ENCODE results near the gene LRP1. TPM values are rescaled to one million over a fixed set of nuclear protein-coding genes. Genes with fewer than 3 reads are reported as not detected.

Gene LRP1
- total RNA-seq, 1 donor from 2014 or later = 369 TPM

- peaks cover 2% of the 10 kb centered on the region for H3K27me3 Mint-ChIP-seq (ENCODE audit: low read depth, unreplicated experiment)
- peaks cover 5% of the 10 kb centered on the region for H4K20me1 ChIP-seq (ENCODE audit: insufficient read depth, low read length)
- H3K4me1 Mint-ChIP-seq (ENCODE audit: low read depth, unreplicated experiment) = peaks cover 2% of the 10 kb centered on the region
- no peak overlapping the region for H3K9ac ChIP-seq (ENCODE audit: low read length)
- no peak overlapping the region for H3K4me3 ChIP-seq (ENCODE audit: insufficient read depth, low read depth, low read length)
- H3K4me1 ChIP-seq (ENCODE audit: insufficient read depth, low read length) = peaks cover 28% of the 10 kb centered on the region
- no peak for FAIRE-seq
- no peaks in the 10 kb centered on the region for H3K36me3 ChIP-seq (ENCODE audit: insufficient read depth, low read length)
- H3K4me3 Mint-ChIP-seq (ENCODE audit: unreplicated experiment) = no peak overlapping the region
- peaks cover 6% of the 10 kb centered on the region for H3K36me3 Mint-ChIP-seq (ENCODE audit: low read depth, unreplicated experiment)
- H3K4me2 ChIP-seq (ENCODE audit: low read length) = no peak overlapping the region
- no peak for TF ChIP-seq CTCF (IDR thresholded peaks at IDR 0.05; ENCODE audit: insufficient read depth, low read depth, low read length)
- no peak for TF ChIP-seq EZH2 (IDR thresholded peaks at IDR 0.05; ENCODE audit: insufficient read depth, low read length)
- no peak overlapping the region for H3K27ac Mint-ChIP-seq (ENCODE audit: unreplicated experiment)
- H3K27ac ChIP-seq (ENCODE audit: low read depth, low read length) = no peak overlapping the region
- H3K9me3 ChIP-seq (ENCODE audit: insufficient read depth, low read depth, low read length) = no peaks in the 10 kb centered on the region
- H3K9me3 Mint-ChIP-seq (ENCODE audit: unreplicated experiment) = no peaks in the 10 kb centered on the region
- no peak for DNase-seq (ENCODE audit: low read depth)
- no peaks in the 10 kb centered on the region for H3K27me3 ChIP-seq (ENCODE audit: insufficient read depth, low read length)
- H2AFZ ChIP-seq (ENCODE audit: low read depth, low read length) = no peak overlapping the region
- H3K79me2 ChIP-seq (ENCODE audit: insufficient read depth, low read length) = no peaks in the 10 kb centered on the region
Measured at GRCh38 chr12:57107456-57108155, 20.7 kb upstream of the LRP1 start.

DNA sequence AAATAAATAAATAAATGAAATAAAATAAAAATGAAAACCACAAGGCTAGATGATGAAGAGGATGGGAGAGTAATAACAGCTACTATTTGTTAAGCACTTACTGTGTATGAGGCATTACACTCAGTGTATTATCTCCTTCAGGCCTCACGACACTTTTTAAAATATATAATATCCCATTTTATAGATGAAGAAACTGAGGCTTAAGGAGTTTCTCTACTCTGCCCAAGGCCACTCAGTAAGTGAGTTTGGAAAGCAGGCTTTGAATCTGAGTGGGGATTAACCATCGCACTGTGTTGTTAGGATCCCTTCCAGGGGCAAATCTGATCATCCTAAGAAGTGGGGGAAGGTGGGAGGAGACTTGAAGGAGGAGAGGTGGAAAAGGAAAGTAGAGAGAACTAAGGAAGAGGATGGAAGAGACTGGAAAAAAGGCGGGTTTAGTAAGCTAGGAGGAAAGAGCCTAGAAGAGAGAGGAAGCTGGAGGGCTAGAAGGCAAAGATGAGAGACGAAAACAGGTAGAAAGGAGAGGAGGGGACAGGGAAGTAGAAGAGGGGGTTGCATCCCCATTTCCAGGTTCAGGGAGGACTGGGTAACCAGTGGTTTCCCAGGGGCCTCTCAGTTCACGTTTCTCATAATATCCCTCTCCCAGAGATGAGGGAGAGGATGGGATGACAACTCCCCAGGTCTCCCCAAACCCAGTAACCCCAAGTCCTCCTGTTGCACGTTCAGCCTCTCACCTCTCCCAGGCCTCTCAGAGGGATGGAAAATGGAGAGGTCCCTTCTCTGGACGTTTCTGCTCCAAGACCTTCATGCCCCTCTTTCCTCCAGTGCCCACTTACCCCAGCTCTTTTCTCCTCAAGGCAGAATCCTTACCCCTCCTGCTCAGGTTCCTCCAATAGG, 18.8 kb upstream of the LRP1 start:
- Histone ChIP-seq H2AFZ (ENCODE audit: low read depth, low read length) (peak overlapping the region; percentile 76), H3K4me3 (ENCODE audit: insufficient read depth, low read depth, low read length) (peak overlapping the region; percentile 63), H3K36me3 (ENCODE audit: insufficient read depth, low read length) (no peaks in the 10 kb centered on the region), H3K79me2 (ENCODE audit: insufficient read depth, low read length) (no peaks in the 10 kb centered on the region), H3K27ac (ENCODE audit: low read depth, low read length) (no peak overlapping the region), H3K9me3 (ENCODE audit: insufficient read depth, low read depth, low read length) (no peaks in the 10 kb centered on the region), H3K4me2 (ENCODE audit: low read length) (peak overlapping the region; percentile 90), H3K4me1 (ENCODE audit: insufficient read depth, low read length) (peaks cover 29% of the 10 kb centered on the region), H3K27me3 (ENCODE audit: insufficient read depth, low read length) (no peaks in the 10 kb centered on the region), H3K9ac (ENCODE audit: low read length) (no peak overlapping the region), H4K20me1 (ENCODE audit: insufficient read depth, low read length) (peaks cover 5% of the 10 kb centered on the region)
- no peak for DNase-seq (ENCODE audit: low read depth)
- peak overlapping the region; percentile 24 for H3K27ac Mint-ChIP-seq (ENCODE audit: unreplicated experiment)
- no peak for FAIRE-seq
- peak overlapping the region; percentile 88 for H3K4me3 Mint-ChIP-seq (ENCODE audit: unreplicated experiment)
- TF ChIP-seq CTCF (IDR thresholded peaks at IDR 0.05; ENCODE audit: insufficient read depth, low read depth, low read length) (no peak), EZH2 (IDR thresholded peaks at IDR 0.05; ENCODE audit: insufficient read depth, low read length) (no peak)
- H3K27me3 Mint-ChIP-seq (ENCODE audit: low read depth, unreplicated experiment) = peaks cover 4% of the 10 kb centered on the region
- peaks cover 6% of the 10 kb centered on the region for H3K36me3 Mint-ChIP-seq (ENCODE audit: low read depth, unreplicated experiment)
- H3K9me3 Mint-ChIP-seq (ENCODE audit: unreplicated experiment) = no peaks in the 10 kb centered on the region
- H3K4me1 Mint-ChIP-seq (ENCODE audit: low read depth, unreplicated experiment) = peaks cover 5% of the 10 kb centered on the region

Data from astrocyte (in vitro differentiated cells and primary cell).